Adipocyte (in vitro differentiated cells): ENCODE results near the gene DNLZ.

Experiments used
- DNase-seq: peaks from one replicate; pipeline ENCODE4 v3.0.0-alpha.2; 2015; ENCODE audit warnings: low read depth
- H3K27me3 ChIP-seq: replicated peaks from 2 replicates; pipeline ENCODE4 v1.7.0; 2013; ENCODE audit warnings: mild to moderate bottlenecking, low read length, moderate library complexity; ENCODE audit not compliant: control insufficient read depth, insufficient read depth
- H3K36me3 ChIP-seq: 2 replicates; pipeline ENCODE4 v1.7.0; 2013; ENCODE audit warnings: low read length, mild to moderate bottlenecking, moderate library complexity; ENCODE audit not compliant: control insufficient read depth, insufficient read depth, severe bottlenecking
- H3K4me1 ChIP-seq: 2 replicates; pipeline ENCODE4 v1.7.0; 2013; ENCODE audit warnings: mild to moderate bottlenecking, low read length, moderate library complexity; ENCODE audit not compliant: control insufficient read depth, insufficient read depth
- H3K4me3 ChIP-seq: 2 replicates; pipeline ENCODE4 v1.7.0; 2013; ENCODE audit warnings: mild to moderate bottlenecking, low read length, moderate library complexity
- H3K9ac ChIP-seq: 2 replicates; pipeline ENCODE4 v1.7.0; 2013; ENCODE audit warnings: mild to moderate bottlenecking, low read length, moderate library complexity
- H3K9me3 ChIP-seq: 2 replicates; pipeline ENCODE4 v1.7.0; 2013; ENCODE audit warnings: mild to moderate bottlenecking, low read length, moderate library complexity; ENCODE audit not compliant: control insufficient read depth

DNLZ gene

GRCh38 chr9:136372561-136373299, 9.2 kb upstream of the DNLZ start:
- peaks cover 20% of the 10 kb centered on the region for H3K4me1 ChIP-seq
- peaks cover 13% of the 10 kb centered on the region for H3K36me3 ChIP-seq
- H3K27me3 ChIP-seq: no peaks in the 10 kb centered on the region
- DNase-seq: peak; percentile 85
- H3K9me3 ChIP-seq: no peaks in the 10 kb centered on the region
- H3K4me3 ChIP-seq: peak overlapping the region; percentile 39
- H3K9ac ChIP-seq: peak overlapping the region; percentile 73

GRCh38 chr9:136372006-136372405, 8.5 kb upstream of the DNLZ start:
- H3K27me3 ChIP-seq: no peaks in the 10 kb centered on the region
- DNase-seq: no peak
- peaks cover 13% of the 10 kb centered on the region for H3K36me3 ChIP-seq
- H3K4me1 ChIP-seq: peaks cover 20% of the 10 kb centered on the region
- H3K9me3 ChIP-seq: no peaks in the 10 kb centered on the region
- no peak overlapping the region for H3K4me3 ChIP-seq
- H3K9ac ChIP-seq: peak overlapping the region; percentile 73

- H3K9ac ChIP-seq: no peak overlapping the region
Observed at GRCh38 chr9:136371533-136371880, 8.0 kb upstream of the DNLZ start.

GRCh38 chr9:136370687-136371532, 7.4 kb upstream of the DNLZ start:
- DNase-seq: no peak
- peaks cover 9% of the 10 kb centered on the region for H3K36me3 ChIP-seq

More at GRCh38 chr9:136371533-136371880, 8.0 kb upstream of the DNLZ start:
- no peaks in the 10 kb centered on the region for H3K9me3 ChIP-seq
- no peaks in the 10 kb centered on the region for H3K27me3 ChIP-seq
- no peak for DNase-seq
- H3K36me3 ChIP-seq: peaks cover 13% of the 10 kb centered on the region
- H3K4me1 ChIP-seq: peaks cover 20% of the 10 kb centered on the region
- H3K4me3 ChIP-seq: no peak overlapping the region

GRCh38 chr9:136370037-136370436, 6.5 kb upstream of the DNLZ start:
- no peak overlapping the region for H3K4me3 ChIP-seq
- peaks cover under 1% of the 10 kb centered on the region for H3K36me3 ChIP-seq
- no peak for DNase-seq
- no peak overlapping the region for H3K9ac ChIP-seq
- no peaks in the 10 kb centered on the region for H3K9me3 ChIP-seq
- no peaks in the 10 kb centered on the region for H3K27me3 ChIP-seq
- peaks cover 20% of the 10 kb centered on the region for H3K4me1 ChIP-seq

More at GRCh38 chr9:136370687-136371532, 7.4 kb upstream of the DNLZ start:
- Histone ChIP-seq H3K27me3 (no peaks in the 10 kb centered on the region), H3K4me1 (peaks cover 20% of the 10 kb centered on the region), H3K4me3 (no peak overlapping the region), H3K9me3 (no peaks in the 10 kb centered on the region), H3K9ac (no peak overlapping the region)

GRCh38 chr9:136368190-136368589, 4.6 kb upstream of the DNLZ start:
- no peaks in the 10 kb centered on the region for H3K36me3 ChIP-seq
- H3K27me3 ChIP-seq: no peaks in the 10 kb centered on the region
- DNase-seq: no peak

GRCh38 chr9:136367296-136368145, 4.0 kb upstream of the DNLZ start:
- DNase-seq: no peak
- H3K4me3 ChIP-seq: no peak overlapping the region
- no peaks in the 10 kb centered on the region for H3K27me3 ChIP-seq
- H3K9me3 ChIP-seq: no peaks in the 10 kb centered on the region
- no peaks in the 10 kb centered on the region for H3K36me3 ChIP-seq
- no peak overlapping the region for H3K9ac ChIP-seq
- H3K4me1 ChIP-seq: peaks cover 17% of the 10 kb centered on the region

More at GRCh38 chr9:136368190-136368589, 4.6 kb upstream of the DNLZ start:
- Histone ChIP-seq H3K4me1 (peaks cover 20% of the 10 kb centered on the region), H3K9me3 (no peaks in the 10 kb centered on the region), H3K4me3 (no peak overlapping the region), H3K9ac (no peak overlapping the region)

- Histone ChIP-seq H3K36me3 (no peaks in the 10 kb centered on the region), H3K9me3 (no peaks in the 10 kb centered on the region), H3K4me1 (peaks cover 19% of the 10 kb centered on the region), H3K4me3 (no peak overlapping the region), H3K9ac (no peak overlapping the region), H3K27me3 (no peaks in the 10 kb centered on the region)
- DNase-seq: no peak
Observed at GRCh38 chr9:136366826-136367225, 3.3 kb upstream of the DNLZ start.

GRCh38 chr9:136365775-136366222, 2.3 kb upstream of the DNLZ start:
- no peaks in the 10 kb centered on the region for H3K9me3 ChIP-seq
- H3K9ac ChIP-seq: no peak overlapping the region
- H3K27me3 ChIP-seq: no peaks in the 10 kb centered on the region
- peaks cover 24% of the 10 kb centered on the region for H3K4me1 ChIP-seq
- no peak overlapping the region for H3K4me3 ChIP-seq
- no peak for DNase-seq
- no peaks in the 10 kb centered on the region for H3K36me3 ChIP-seq

GRCh38 chr9:136364942-136365774, 1.6 kb upstream of the DNLZ start:
- DNase-seq: no peak
- no peak overlapping the region for H3K4me3 ChIP-seq
- H3K27me3 ChIP-seq: no peaks in the 10 kb centered on the region
- no peaks in the 10 kb centered on the region for H3K36me3 ChIP-seq
- peaks cover 26% of the 10 kb centered on the region for H3K4me1 ChIP-seq
- H3K9me3 ChIP-seq: no peaks in the 10 kb centered on the region
- no peak overlapping the region for H3K9ac ChIP-seq
